Brain pericyte (primary cell): ENCODE results near the gene IER2.
"Not testable (repeated sequence)": the region's sequence is repeated elsewhere in the genome, so short reads cannot be mapped to it uniquely, and the experiment has no call there.

ENCODE experiments used
- DNase-seq: peaks from one replicate; pipeline ENCODE4 v3.0.0-alpha.2; 2012; ENCODE audit warnings: low read depth, low spot score

The IER2 gene

GRCh38 chr19:13198634-13199033, 48.4 kb downstream of the IER2 start:
- DNase-seq, result no peak

DNA sequence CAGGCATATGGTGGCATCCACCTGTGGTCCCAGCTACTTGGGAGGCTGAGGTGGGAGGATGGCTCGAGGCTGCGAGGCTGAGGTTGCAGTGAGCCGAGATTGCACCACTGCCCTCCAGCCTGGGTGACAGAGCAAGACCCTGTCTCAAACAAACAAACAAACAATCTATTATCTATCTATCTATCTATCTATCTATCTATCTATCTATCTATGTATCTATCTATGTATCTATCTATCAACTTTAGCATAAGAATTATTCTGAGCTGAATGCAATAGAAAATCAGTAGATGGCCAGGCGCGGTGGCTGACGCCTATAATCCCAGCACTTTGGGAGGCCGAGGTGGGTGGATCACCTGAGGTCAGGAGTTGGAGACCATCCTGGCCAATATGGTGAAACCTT, 51.9 kb downstream of the IER2 start:
- not testable (repeated sequence) for DNase-seq
